Bronchial epithelial cell (primary cell): ENCODE results near the gene DOLPP1. TPM values are rescaled to one million over a fixed set of nuclear protein-coding genes. Genes with fewer than 3 reads are reported as not detected.
A peak's percentile ranks its signal among the peaks of the same experiment; 100 is the strongest.

ENCODE experiments used
- DNase-seq: peaks from one replicate; pipeline ENCODE4 v3.0.0-alpha.2; 2010; ENCODE audit warnings: low read depth
- FAIRE-seq: peaks from 2 replicates; lab custom pipeline; 2011; peaks lifted over from hg19 to GRCh38; lab: Jason Lieb, UNC
- H3K27me3 ChIP-seq: 2 replicates; pipeline ENCODE4 v1.5.1; 2011; ENCODE audit warnings: low read length; ENCODE audit not compliant: control insufficient read depth, insufficient read depth
- H3K36me3 ChIP-seq: 2 replicates; pipeline ENCODE4 v1.5.1; 2011; ENCODE audit warnings: low read length; ENCODE audit not compliant: control insufficient read depth, insufficient read depth
- H3K4me3 ChIP-seq: 2 replicates; pipeline ENCODE4 v1.5.1; 2011; ENCODE audit warnings: mild to moderate bottlenecking, low read depth, low read length, control low read depth
- total RNA-seq: library from RNA; depleted of rRNA; stranded (reverse); fragments of >200 nt; gene quantifications from 2 replicates; pipeline ENCODE4 v1.2.1, GENCODE V29; 2014
- TF ChIP-seq, protein P1 (sequence below): IDR thresholded peaks from 2 replicates; pipeline ENCODE4 v1.5.1; 2011; ENCODE audit warnings: mild to moderate bottlenecking, moderate library complexity, low read length, control low read depth, inconsistent platforms; ENCODE audit not compliant: insufficient read depth, severe bottlenecking

Gene DOLPP1
- total RNA-seq, 1 donor from 2014 or later, result 10.8 TPM

DNA sequence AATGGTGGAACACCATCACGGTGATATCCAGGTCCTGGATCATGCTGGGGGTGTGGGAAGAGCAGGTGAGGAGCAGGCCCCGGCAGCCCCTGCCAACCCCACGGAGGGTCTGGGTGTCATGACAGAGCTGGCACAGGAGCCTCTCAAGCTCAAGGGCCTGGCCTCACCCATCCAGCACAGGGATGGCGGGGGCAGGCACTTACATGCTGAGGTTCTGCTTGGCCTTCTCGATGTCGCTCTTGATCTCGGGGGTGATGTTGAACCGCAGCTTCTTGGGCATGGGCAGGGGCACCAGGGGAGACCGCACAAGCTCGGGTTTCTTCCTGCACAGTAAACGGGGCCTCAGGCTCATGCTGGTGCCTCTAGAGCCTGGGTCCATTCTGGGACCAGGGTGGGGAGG is 17.4 kb downstream of the DOLPP1 start:
- no peak for DNase-seq
- Histone ChIP-seq H3K4me3 (no peak overlapping the region), H3K27me3 (no peaks in the 10 kb centered on the region), H3K36me3 (peaks cover 2% of the 10 kb centered on the region)
- TF ChIP-seq, protein P1, sequence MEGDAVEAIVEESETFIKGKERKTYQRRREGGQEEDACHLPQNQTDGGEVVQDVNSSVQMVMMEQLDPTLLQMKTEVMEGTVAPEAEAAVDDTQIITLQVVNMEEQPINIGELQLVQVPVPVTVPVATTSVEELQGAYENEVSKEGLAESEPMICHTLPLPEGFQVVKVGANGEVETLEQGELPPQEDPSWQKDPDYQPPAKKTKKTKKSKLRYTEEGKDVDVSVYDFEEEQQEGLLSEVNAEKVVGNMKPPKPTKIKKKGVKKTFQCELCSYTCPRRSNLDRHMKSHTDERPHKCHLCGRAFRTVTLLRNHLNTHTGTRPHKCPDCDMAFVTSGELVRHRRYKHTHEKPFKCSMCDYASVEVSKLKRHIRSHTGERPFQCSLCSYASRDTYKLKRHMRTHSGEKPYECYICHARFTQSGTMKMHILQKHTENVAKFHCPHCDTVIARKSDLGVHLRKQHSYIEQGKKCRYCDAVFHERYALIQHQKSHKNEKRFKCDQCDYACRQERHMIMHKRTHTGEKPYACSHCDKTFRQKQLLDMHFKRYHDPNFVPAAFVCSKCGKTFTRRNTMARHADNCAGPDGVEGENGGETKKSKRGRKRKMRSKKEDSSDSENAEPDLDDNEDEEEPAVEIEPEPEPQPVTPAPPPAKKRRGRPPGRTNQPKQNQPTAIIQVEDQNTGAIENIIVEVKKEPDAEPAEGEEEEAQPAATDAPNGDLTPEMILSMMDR, result no peak
- FAIRE-seq, result no peak

DNA sequence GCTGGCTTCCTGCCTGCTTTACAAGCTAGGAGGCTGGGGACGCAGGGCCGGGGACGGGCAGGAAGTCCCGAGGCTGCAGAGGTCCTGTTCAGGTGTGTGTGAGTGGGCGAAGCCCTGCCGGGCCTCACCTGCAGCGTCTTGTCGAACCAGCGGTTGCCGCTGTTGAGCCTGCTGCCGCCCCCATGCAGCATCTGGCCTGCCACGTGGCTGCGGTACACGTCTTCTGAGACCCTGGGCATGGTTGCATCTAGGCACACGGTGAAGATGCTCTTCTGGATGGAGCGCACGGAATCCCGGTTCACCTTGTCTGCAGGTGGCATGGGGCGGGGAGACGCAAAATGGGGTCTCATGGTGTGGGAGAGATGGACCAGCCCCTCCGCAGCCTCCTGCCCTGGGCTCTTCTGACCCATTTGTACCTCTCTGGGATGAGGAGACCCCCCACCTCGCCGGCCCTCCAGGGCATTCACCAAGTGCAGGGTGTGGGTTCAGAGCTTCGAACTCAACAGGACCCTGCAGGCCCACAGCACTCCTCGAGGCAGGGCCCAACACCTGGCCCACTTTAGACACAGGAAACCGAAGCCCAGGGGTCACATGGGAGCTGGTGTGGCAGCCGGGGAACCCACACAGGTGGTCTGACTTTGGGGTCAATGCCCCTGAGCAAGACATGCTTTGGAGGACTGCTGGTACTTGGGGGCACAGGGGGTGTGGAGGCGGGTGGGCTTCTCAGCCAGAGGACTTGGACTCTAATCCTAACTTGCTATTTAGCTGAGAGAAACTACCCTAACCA is 19.7 kb downstream of the DOLPP1 start:
- H3K36me3 ChIP-seq, result peaks cover 2% of the 10 kb centered on the region
- FAIRE-seq, result no peak

DNA sequence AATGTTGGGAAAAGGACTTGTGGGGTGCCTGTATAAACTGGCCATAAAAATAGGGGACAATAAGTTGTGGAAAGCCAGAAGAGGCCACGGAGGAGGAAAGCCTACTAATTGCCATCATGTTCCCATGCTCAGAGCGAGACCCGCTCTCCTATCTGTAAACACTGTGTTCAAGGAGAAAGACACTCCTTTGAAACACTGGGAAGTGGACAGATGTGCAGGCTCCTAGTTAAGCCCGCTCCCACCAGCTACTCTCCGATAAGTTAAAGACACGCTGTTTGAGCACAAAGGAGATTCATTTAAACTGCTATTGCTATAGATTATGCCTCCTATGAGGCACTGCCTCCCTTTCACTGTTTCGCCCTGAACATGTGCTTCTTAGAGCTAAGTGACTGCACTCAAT is 20.4 kb downstream of the DOLPP1 start:
- FAIRE-seq (no peak), DNase-seq (no peak)
- peaks cover 2% of the 10 kb centered on the region for H3K36me3 ChIP-seq
- no peak overlapping the region for H3K4me3 ChIP-seq
- TF ChIP-seq, protein P1, result no peak
- no peaks in the 10 kb centered on the region for H3K27me3 ChIP-seq

More for the DNA sequence above, 19.7 kb downstream of the DOLPP1 start:
- DNase-seq, result no peak
- no peak overlapping the region for H3K4me3 ChIP-seq
- TF ChIP-seq, protein P1, result no peak
- no peaks in the 10 kb centered on the region for H3K27me3 ChIP-seq

DNA sequence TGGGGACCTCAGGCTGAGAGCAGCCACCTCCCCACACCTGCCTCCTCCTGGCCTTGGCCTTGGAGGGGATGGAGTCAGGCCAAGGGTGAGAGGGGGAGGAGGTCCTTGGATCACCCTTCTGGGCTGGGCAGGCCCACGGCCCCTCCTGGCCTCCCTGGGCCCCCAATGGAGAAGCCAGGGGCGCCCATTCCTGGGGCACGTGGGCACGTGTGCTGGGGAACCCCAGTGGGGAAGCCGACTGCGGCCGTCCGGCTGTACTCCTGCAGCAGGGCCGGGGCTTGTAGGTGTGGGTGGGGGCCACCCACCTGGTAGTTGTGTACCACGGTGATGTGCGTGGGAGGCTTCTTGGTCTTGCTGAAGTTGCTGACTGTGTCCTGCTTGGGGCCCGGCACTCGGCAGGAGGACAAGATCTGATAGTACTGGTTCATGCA is 21.2 kb downstream of the DOLPP1 start:
- FAIRE-seq, result no peak
- Histone ChIP-seq H3K36me3 (peaks cover under 1% of the 10 kb centered on the region), H3K27me3 (no peaks in the 10 kb centered on the region), H3K4me3 (no peak overlapping the region)
- TF ChIP-seq, protein P1, result no peak
- no peak for DNase-seq

DNA sequence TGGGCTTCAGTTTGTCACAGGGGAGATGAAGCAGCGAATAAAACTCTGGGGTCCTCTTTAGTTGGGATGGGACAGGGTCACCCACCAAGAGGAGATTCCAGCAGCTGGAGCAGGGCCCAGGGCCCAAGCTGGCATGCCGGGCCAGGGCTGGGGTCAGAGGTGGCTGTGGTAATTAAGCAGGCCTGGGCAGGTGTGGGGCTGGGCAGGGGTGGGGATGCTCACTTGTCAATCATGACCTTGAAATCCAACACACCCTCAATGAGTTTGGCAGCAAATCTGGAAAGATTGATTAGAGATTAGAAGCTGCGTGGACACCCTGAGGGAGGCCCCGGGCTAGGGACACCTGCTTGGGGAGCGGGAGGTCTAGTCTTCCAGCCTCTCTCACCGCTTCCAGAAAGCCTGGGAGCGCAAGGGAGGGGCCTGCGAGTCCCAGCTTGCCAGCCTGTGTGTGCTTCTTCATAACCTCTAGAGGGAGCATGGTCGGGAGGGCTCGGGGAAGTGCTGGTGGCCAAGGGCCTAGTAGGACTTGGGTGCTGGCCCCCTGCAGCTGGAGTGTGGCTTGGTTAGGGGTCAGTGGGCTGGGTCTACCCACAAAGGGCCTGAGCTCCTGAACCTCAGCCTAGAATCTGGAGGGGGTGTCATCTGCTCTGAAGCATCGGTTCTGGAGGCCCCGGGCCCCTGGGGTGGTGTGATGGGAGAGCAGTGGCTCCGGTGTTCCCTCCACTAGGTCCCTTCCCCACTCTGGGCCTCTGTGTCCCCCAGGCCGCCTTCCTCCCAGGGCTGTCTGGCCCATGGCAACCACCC is 22.1 kb downstream of the DOLPP1 start:
- Histone ChIP-seq H3K4me3 (no peak overlapping the region), H3K36me3 (no peaks in the 10 kb centered on the region), H3K27me3 (no peaks in the 10 kb centered on the region)
- DNase-seq (peak; percentile 59), FAIRE-seq (peak; percentile 50)
- TF ChIP-seq, protein P1, result peak; percentile 93
